22Rv1 (cell line): ENCODE data around the gene PXDN.

Experiments used
- ZFX ChIP-seq: fragments of 450-650 bp; IDR thresholded peaks from 2 replicates; pipeline ENCODE4 v1.6.1; 2017; ENCODE audit warnings: antibody characterized with exemption, borderline replicate concordance
- TF ChIP-seq, protein P1 (sequence below): fragments of 450-650 bp; IDR thresholded peaks from 2 replicates; pipeline ENCODE4 v1.5.1; 2017; ENCODE audit warnings: mild to moderate bottlenecking

DNA sequence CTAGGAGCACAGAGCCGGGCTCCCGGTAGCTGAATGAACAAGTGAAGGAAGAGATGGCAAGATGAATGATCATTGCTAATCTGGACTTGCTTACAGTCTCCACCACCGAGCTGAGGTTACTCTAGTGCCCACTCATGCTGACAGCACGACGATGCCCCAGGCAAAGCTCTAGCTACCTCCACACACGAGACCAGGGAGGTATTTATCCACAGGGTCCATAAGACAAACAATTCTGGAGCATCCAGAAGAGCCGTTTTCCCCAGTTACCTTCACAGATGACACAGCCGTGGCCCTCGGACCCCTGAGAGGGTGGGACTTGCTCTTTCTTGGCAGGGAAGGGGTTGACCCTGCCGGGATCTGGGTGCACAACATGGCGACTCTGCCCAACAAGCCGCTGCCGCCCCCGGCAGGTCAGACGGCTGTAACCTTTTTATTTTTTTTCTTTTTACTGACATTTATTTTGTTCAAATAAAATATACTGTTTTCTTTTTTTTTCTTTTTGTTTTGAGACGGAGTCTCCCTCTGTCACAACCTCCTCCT is 120.3 kb downstream of the PXDN start:
- TF ChIP-seq, protein P1, sequence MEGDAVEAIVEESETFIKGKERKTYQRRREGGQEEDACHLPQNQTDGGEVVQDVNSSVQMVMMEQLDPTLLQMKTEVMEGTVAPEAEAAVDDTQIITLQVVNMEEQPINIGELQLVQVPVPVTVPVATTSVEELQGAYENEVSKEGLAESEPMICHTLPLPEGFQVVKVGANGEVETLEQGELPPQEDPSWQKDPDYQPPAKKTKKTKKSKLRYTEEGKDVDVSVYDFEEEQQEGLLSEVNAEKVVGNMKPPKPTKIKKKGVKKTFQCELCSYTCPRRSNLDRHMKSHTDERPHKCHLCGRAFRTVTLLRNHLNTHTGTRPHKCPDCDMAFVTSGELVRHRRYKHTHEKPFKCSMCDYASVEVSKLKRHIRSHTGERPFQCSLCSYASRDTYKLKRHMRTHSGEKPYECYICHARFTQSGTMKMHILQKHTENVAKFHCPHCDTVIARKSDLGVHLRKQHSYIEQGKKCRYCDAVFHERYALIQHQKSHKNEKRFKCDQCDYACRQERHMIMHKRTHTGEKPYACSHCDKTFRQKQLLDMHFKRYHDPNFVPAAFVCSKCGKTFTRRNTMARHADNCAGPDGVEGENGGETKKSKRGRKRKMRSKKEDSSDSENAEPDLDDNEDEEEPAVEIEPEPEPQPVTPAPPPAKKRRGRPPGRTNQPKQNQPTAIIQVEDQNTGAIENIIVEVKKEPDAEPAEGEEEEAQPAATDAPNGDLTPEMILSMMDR: no peak
- TF ChIP-seq ZFX: no peak
